GM18498 (cell line): ENCODE measurements around the gene CNTNAP5.

Experiments
- ATAC-seq: cut with Tn5 transposase; IDR thresholded peaks from one replicate; pipeline ENCODE4 v1.9.1; 2021; ENCODE audit warnings: mild to moderate bottlenecking, moderate library complexity; ENCODE audit not compliant: unreplicated experiment

CNTNAP5 gene

GRCh38 chr2:124053796-124054195, 28.7 kb downstream of the CNTNAP5 start:
- ATAC-seq: no peak

GRCh38 chr2:124063596-124063995, 38.5 kb downstream of the CNTNAP5 start:
- no peak for ATAC-seq

- no peak for ATAC-seq
Observed at GRCh38 chr2:124065636-124066035, 40.5 kb downstream of the CNTNAP5 start.

- ATAC-seq: no peak
Observed at GRCh38 chr2:124066776-124067175, 41.7 kb downstream of the CNTNAP5 start.

- ATAC-seq: no peak
Observed at GRCh38 chr2:124079045-124079444, 54.0 kb downstream of the CNTNAP5 start.

GRCh38 chr2:124080281-124081153, 55.4 kb downstream of the CNTNAP5 start:
- no peak for ATAC-seq

GRCh38 chr2:124081154-124081716, 56.1 kb downstream of the CNTNAP5 start:
- no peak for ATAC-seq

- ATAC-seq: no peak
Observed at GRCh38 chr2:124088616-124089015, 63.5 kb downstream of the CNTNAP5 start.

GRCh38 chr2:124091721-124092120, 66.6 kb downstream of the CNTNAP5 start:
- no peak for ATAC-seq

GRCh38 chr2:124092651-124093050, 67.6 kb downstream of the CNTNAP5 start:
- ATAC-seq: no peak

- ATAC-seq: no peak
Observed at GRCh38 chr2:124104914-124105313, 79.8 kb downstream of the CNTNAP5 start.

GRCh38 chr2:124112206-124112605, 87.1 kb downstream of the CNTNAP5 start:
- ATAC-seq: no peak

GRCh38 chr2:124112966-124113365, 87.9 kb downstream of the CNTNAP5 start:
- ATAC-seq: no peak

- ATAC-seq: no peak
Observed at GRCh38 chr2:124120246-124120645, 95.2 kb downstream of the CNTNAP5 start.

- ATAC-seq: no peak
Observed at GRCh38 chr2:124121106-124121505, 96.0 kb downstream of the CNTNAP5 start.

- ATAC-seq: no peak
Observed at GRCh38 chr2:124121760-124122275, 96.7 kb downstream of the CNTNAP5 start.

GRCh38 chr2:124122340-124122739, 97.3 kb downstream of the CNTNAP5 start:
- no peak for ATAC-seq

- no peak for ATAC-seq
Observed at GRCh38 chr2:124131276-124131675, 106.2 kb downstream of the CNTNAP5 start.

GRCh38 chr2:124136110-124136509, 111.0 kb downstream of the CNTNAP5 start:
- no peak for ATAC-seq

- ATAC-seq: no peak
Observed at GRCh38 chr2:124138076-124138475, 113.0 kb downstream of the CNTNAP5 start.

GRCh38 chr2:124145982-124146381, 120.9 kb downstream of the CNTNAP5 start:
- no peak for ATAC-seq

GRCh38 chr2:124147552-124147951, 122.5 kb downstream of the CNTNAP5 start:
- no peak for ATAC-seq
